GM12891 (cell line): ENCODE results near the gene IRAG1.

Experiments
- PAX5 ChIP-seq: IDR thresholded peaks from 2 replicates; pipeline ENCODE4 v1.6.1; 2011; ENCODE audit warnings: low read length, moderate library complexity, mild to moderate bottlenecking; ENCODE audit not compliant: insufficient read depth, severe bottlenecking
- POLR2A ChIP-seq: IDR thresholded peaks from 2 replicates; pipeline ENCODE4 v1.6.1; 2011; ENCODE audit warnings: low read depth, low read length, control low read depth
- POLR2AphosphoS5 ChIP-seq: IDR thresholded peaks from 2 replicates; pipeline ENCODE4 v1.6.1; 2011; ENCODE audit warnings: low read depth, low read length, control low read depth
- POU2F2 ChIP-seq: IDR thresholded peaks from 2 replicates; pipeline ENCODE4 v1.6.1; 2011; ENCODE audit warnings: low read depth, mild to moderate bottlenecking, control low read depth, low read length, moderate library complexity
- SPI1 ChIP-seq: IDR thresholded peaks from 2 replicates; pipeline ENCODE4 v1.6.1; 2011; ENCODE audit warnings: low read depth, low read length, control low read depth
- TAF1 ChIP-seq: IDR thresholded peaks from 2 replicates; pipeline ENCODE4 v1.6.1; 2011; ENCODE audit warnings: low read depth, low read length, control low read depth

DNA sequence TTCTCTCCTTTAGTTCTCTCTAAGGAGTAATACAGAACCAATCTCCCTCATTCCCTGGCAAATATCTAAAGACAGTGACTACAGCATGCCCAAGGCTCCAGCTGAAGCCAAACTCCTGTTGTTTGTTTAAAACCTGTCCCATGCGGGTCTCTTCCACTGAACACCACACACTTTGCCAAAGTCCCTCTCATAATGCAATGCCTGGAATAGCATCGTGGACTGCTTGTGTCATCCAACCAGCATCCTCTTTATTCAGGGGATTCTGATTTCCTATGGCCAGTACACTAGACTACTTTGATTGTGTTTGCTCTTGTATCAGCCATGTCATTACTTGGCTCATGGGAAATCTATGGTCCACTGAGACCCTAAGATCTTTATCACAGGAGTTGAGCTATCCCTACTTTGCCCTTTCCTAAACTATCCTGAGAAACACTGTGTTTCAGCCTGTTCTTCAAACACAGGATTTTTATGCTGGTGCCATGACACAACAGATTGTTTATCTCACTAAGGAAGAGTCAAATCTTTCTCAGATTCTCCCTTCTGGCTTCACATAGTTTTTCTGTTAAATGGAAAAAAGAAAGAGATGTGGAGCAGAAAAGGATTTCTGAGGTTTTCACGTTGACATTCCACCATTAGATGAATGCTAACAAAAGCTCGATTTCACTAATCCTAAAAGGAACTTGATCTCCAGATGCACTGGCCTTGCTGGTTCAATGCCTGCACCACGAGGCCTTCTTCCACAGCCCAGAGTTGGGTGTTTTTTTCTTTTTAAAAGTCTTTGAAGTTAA lies 15.9 kb upstream of the IRAG1 start:
- TF ChIP-seq POLR2A = no peak
- TF ChIP-seq POLR2AphosphoS5 = no peak
- TF ChIP-seq TAF1 = no peak
- no peak for TF ChIP-seq SPI1
- TF ChIP-seq POU2F2 = no peak
- no peak for TF ChIP-seq PAX5
